Sigmoid colon (tissue), 7 donors: ENCODE results near the gene XPR1. TPM values are rescaled to one million over a fixed set of nuclear protein-coding genes. Genes with fewer than 3 reads are reported as not detected.

Source experiments
- DNase-seq: peaks from one replicate; pipeline ENCODE4 v3.0.0-alpha.2; 2019
- H3K27ac ChIP-seq, 4 donors: fragments of 200-600 bp; sonication (generic); one replicate each; pipeline ENCODE4 v1.5.1; 2016 to 2019; ENCODE audit warnings: mild to moderate bottlenecking in 1 of 4
- H3K27me3 ChIP-seq, 3 donors: fragments of 200-600 bp; sonication (generic); one replicate each; pipeline ENCODE4 v1.5.1; 2019; ENCODE audit warnings: mild to moderate bottlenecking in 1 of 3
- H3K36me3 ChIP-seq, 4 donors: fragments of 200-600 bp; sonication (generic); one replicate each; pipeline ENCODE4 v1.5.1; 2016 to 2019
- H3K4me1 ChIP-seq, 4 donors: fragments of 200-600 bp; sonication (generic); one replicate each; pipeline ENCODE4 v1.5.1; 2017 to 2019
- H3K4me3 ChIP-seq, 4 donors: fragments of 200-600 bp; sonication (generic); one replicate each; pipeline ENCODE4 v1.5.1; 2017 to 2019; ENCODE audit warnings: mild to moderate bottlenecking in 2 of 4, moderate library complexity in 1 of 4
- H3K9me3 ChIP-seq, 4 donors: fragments of 200-600 bp in 3 of 4; sonication (generic) in 3 of 4; one replicate each; pipeline versions ENCODE4 v1.5.1 to v1.6.1; 2013 to 2019
- CTCF ChIP-seq, 4 experiments: fragments of 450-650 bp in 3 of 4; fragments of 200-600 bp in 1 of 4; IDR thresholded peaks; one replicate each; pipeline ENCODE4 v1.5.1; 2016 to 2019; ENCODE audit warnings: antibody characterized with exemption in 4 of 4, mild to moderate bottlenecking in 3 of 4, moderate library complexity in 2 of 4
- EP300 ChIP-seq, 4 donors: sonication (generic); formaldehyde crosslinking; IDR thresholded peaks; one replicate each; pipeline ENCODE4 v1.6.1; 2017; ENCODE audit warnings: antibody characterized with exemption in 4 of 4
- POLR2A ChIP-seq, 2 donors: fragments of 450-650 bp; IDR thresholded peaks; one replicate each; pipeline ENCODE4 v1.6.1; 2016; ENCODE audit warnings: antibody characterized with exemption in 2 of 2, mild to moderate bottlenecking in 2 of 2, moderate library complexity in 2 of 2
- POLR2AphosphoS5 ChIP-seq, 4 donors: sonication (generic); formaldehyde crosslinking; IDR thresholded peaks; one replicate each; pipeline ENCODE4 v1.6.1; 2017; ENCODE audit warnings: antibody characterized with exemption in 4 of 4
- WGBS, 2 donors: extraction: QIAGEN DNeasy Blood & Tissue Kit; methylation state at CpG; one replicate each; pipeline ENCODE4 v1.1.7; 2013; 5-methylcytosine and 5-hydroxymethylcytosine counted together
- intact Hi-C: fragments of 100-400 bp; cut with DNase I; formaldehyde crosslinking; loops from one replicate; pipeline ENCODE4 v1.15.1; 2023
- polyA plus RNA-seq, 3 donors: library from polyadenylated mRNA; stranded (reverse); fragments of 200-250 nt; gene quantifications; one replicate each; pipeline ENCODE4 v1.2.3, GENCODE V29; 2013
- total RNA-seq, 4 donors: library from RNA; depleted of rRNA; stranded (reverse); fragments of >200 nt; gene quantifications; one replicate each; pipeline ENCODE4 v1.1.0, GENCODE V29; 2016
- donor health status: healthy with polysubstance abuse.
- donor health status: Bipolar disorder and iron deficiency.
- donor health status: healthy.

The XPR1 gene
- total and polyA plus RNA-seq, 7 donors, result 1.8 to 18.8 (median 11.3) TPM

GRCh38 chr1:180598333-180598974 lies 33.4 kb upstream of the XPR1 start:
- H3K9me3 ChIP-seq, result no peaks in the 10 kb centered on the region
- intact Hi-C loops, result no loop called here
- H3K4me3 ChIP-seq, result no peak overlapping the region
- no peaks in the 10 kb centered on the region for H3K36me3 ChIP-seq
- no peaks in the 10 kb centered on the region for H3K4me1 ChIP-seq
- H3K27me3 ChIP-seq, result no peaks in the 10 kb centered on the region
- H3K27ac ChIP-seq, result no peak overlapping the region
- TF ChIP-seq EP300 (IDR thresholded peaks at IDR 0.05) (no peak), CTCF (IDR thresholded peaks at IDR 0.05) (no peak), POLR2A (IDR thresholded peaks at IDR 0.05) (no peak), POLR2AphosphoS5 (IDR thresholded peaks at IDR 0.05) (no peak)
- DNase-seq, result no peak
- 12 to 54% methylated on average over 6 of the region's 6 CpGs for WGBS, 2 donors

GRCh38 chr1:180600343-180600742 lies 31.5 kb upstream of the XPR1 start:
- Histone ChIP-seq H3K4me3 (no peak overlapping the region), H3K27me3 (no peaks in the 10 kb centered on the region), H3K27ac (no peak overlapping the region), H3K4me1 (no peaks in the 10 kb centered on the region), H3K36me3 (no peaks in the 10 kb centered on the region), H3K9me3 (no peaks in the 10 kb centered on the region)
- no peak for DNase-seq
- TF ChIP-seq CTCF (IDR thresholded peaks at IDR 0.05) (no peak), EP300 (IDR thresholded peaks at IDR 0.05) (no peak), POLR2AphosphoS5 (IDR thresholded peaks at IDR 0.05) (no peak), POLR2A (IDR thresholded peaks at IDR 0.05) (no peak)
- WGBS, 2 donors, result 98 to 100% methylated on average over 1 of the region's 1 CpG
- intact Hi-C loops, result no loop called here

- H3K27ac ChIP-seq, result no peak overlapping the region
- H3K4me1 ChIP-seq, result no peaks in the 10 kb centered on the region
- no peaks in the 10 kb centered on the region for H3K9me3 ChIP-seq
- no peak for TF ChIP-seq POLR2AphosphoS5 (IDR thresholded peaks at IDR 0.05)
- TF ChIP-seq POLR2A (IDR thresholded peaks at IDR 0.05), result no peak
- TF ChIP-seq CTCF (IDR thresholded peaks at IDR 0.05), result no peak
- no peak for TF ChIP-seq EP300 (IDR thresholded peaks at IDR 0.05)
- no peak overlapping the region for H3K4me3 ChIP-seq
- intact Hi-C loops, result no loop called here
- H3K36me3 ChIP-seq, result no peaks in the 10 kb centered on the region
- no peaks in the 10 kb centered on the region for H3K27me3 ChIP-seq
- 76 to 84% methylated on average over 1 of the region's 1 CpG for WGBS, 2 donors
- DNase-seq, result no peak
Measured at GRCh38 chr1:180601512-180601911, 30.3 kb upstream of the XPR1 start.

- Histone ChIP-seq H3K4me3 (no peak overlapping the region), H3K4me1 (no peaks in the 10 kb centered on the region), H3K9me3 (no peaks in the 10 kb centered on the region), H3K27me3 (no peaks in the 10 kb centered on the region), H3K27ac (no peak overlapping the region), H3K36me3 (no peaks in the 10 kb centered on the region)
- intact Hi-C loops, result no loop called here
- WGBS, 2 donors, result 91 to 94% methylated on average over 6 of the region's 6 CpGs
- TF ChIP-seq POLR2A (IDR thresholded peaks at IDR 0.05) (no peak), POLR2AphosphoS5 (IDR thresholded peaks at IDR 0.05) (no peak), CTCF (IDR thresholded peaks at IDR 0.05) (no peak), EP300 (IDR thresholded peaks at IDR 0.05) (no peak)
- DNase-seq, result no peak
Measured at GRCh38 chr1:180603223-180603849, 28.5 kb upstream of the XPR1 start.
